ENCODE measurements around the gene AGPAT1. TPM values are rescaled to one million over a fixed set of nuclear protein-coding genes. Genes with fewer than 3 reads are reported as not detected.

AGPAT1 gene
- total and polyA plus RNA-seq, 2 experiments from 2014 or later, result 69.6 to 128 TPM

- no peak for TF ChIP-seq CTCF (IDR thresholded peaks at IDR 0.05; ENCODE audit: low read depth, low read length)
- no peak for DNase-seq (ENCODE audit: low read depth in 1 of 2, low spot score in 1 of 2)
- H3K36me3 ChIP-seq, result no peaks in the 10 kb centered on the region
These were observed 44.1 kb upstream of the AGPAT1 start for GRCh38 chr6:32220021-32220420.

GRCh38 chr6:32218167-32218566 lies 42.3 kb upstream of the AGPAT1 start:
- no peak for TF ChIP-seq CTCF (IDR thresholded peaks at IDR 0.05; ENCODE audit: low read depth, low read length)
- Histone ChIP-seq H3K27me3 (no peaks in the 10 kb centered on the region), H3K4me3 (no peak overlapping the region), H3K36me3 (no peaks in the 10 kb centered on the region), H3K27ac (no peak overlapping the region), H3K9me3 (ENCODE audit: low read depth) (no peaks in the 10 kb centered on the region), H3K4me1 (ENCODE audit: low read depth) (no peaks in the 10 kb centered on the region)
- no peak for DNase-seq (ENCODE audit: low read depth in 1 of 2, low spot score in 1 of 2)

More at GRCh38 chr6:32220021-32220420, 44.1 kb upstream of the AGPAT1 start:
- no peaks in the 10 kb centered on the region for H3K4me1 ChIP-seq (ENCODE audit: low read depth)
- no peaks in the 10 kb centered on the region for H3K9me3 ChIP-seq (ENCODE audit: low read depth)
- no peaks in the 10 kb centered on the region for H3K27me3 ChIP-seq
- no peak overlapping the region for H3K4me3 ChIP-seq
- no peak overlapping the region for H3K27ac ChIP-seq

- DNase-seq (ENCODE audit: low read depth in 1 of 2, low spot score in 1 of 2), result no peak
- Histone ChIP-seq H3K9me3 (ENCODE audit: low read depth) (no peaks in the 10 kb centered on the region), H3K36me3 (no peaks in the 10 kb centered on the region), H3K27ac (no peak overlapping the region), H3K4me3 (no peak overlapping the region), H3K4me1 (ENCODE audit: low read depth) (no peaks in the 10 kb centered on the region), H3K27me3 (no peaks in the 10 kb centered on the region)
- TF ChIP-seq CTCF (IDR thresholded peaks at IDR 0.05; ENCODE audit: low read depth, low read length), result no peak
These were observed 41.1 kb upstream of the AGPAT1 start for GRCh38 chr6:32216998-32217397.

GRCh38 chr6:32216285-32216684 lies 40.4 kb upstream of the AGPAT1 start:
- no peak for TF ChIP-seq CTCF (IDR thresholded peaks at IDR 0.05; ENCODE audit: low read depth, low read length)
- Histone ChIP-seq H3K27me3 (no peaks in the 10 kb centered on the region), H3K9me3 (ENCODE audit: low read depth) (no peaks in the 10 kb centered on the region), H3K4me1 (ENCODE audit: low read depth) (no peaks in the 10 kb centered on the region), H3K27ac (no peak overlapping the region), H3K4me3 (no peak overlapping the region), H3K36me3 (no peaks in the 10 kb centered on the region)
- no peak for DNase-seq (ENCODE audit: low read depth in 1 of 2, low spot score in 1 of 2)

- no peak for TF ChIP-seq CTCF (IDR thresholded peaks at IDR 0.05; ENCODE audit: low read depth, low read length)
These were observed 39.7 kb upstream of the AGPAT1 start for GRCh38 chr6:32215617-32216016.

GRCh38 chr6:32214126-32214525 lies 38.2 kb upstream of the AGPAT1 start:
- no peak for TF ChIP-seq CTCF (IDR thresholded peaks at IDR 0.05; ENCODE audit: low read depth, low read length)
- Histone ChIP-seq H3K4me3 (no peak overlapping the region), H3K36me3 (no peaks in the 10 kb centered on the region), H3K4me1 (ENCODE audit: low read depth) (no peaks in the 10 kb centered on the region), H3K9me3 (ENCODE audit: low read depth) (no peaks in the 10 kb centered on the region), H3K27ac (no peak overlapping the region), H3K27me3 (no peaks in the 10 kb centered on the region)
- no peak for DNase-seq (ENCODE audit: low read depth in 1 of 2, low spot score in 1 of 2)

More at GRCh38 chr6:32215617-32216016, 39.7 kb upstream of the AGPAT1 start:
- Histone ChIP-seq H3K4me1 (ENCODE audit: low read depth) (no peaks in the 10 kb centered on the region), H3K9me3 (ENCODE audit: low read depth) (no peaks in the 10 kb centered on the region), H3K36me3 (no peaks in the 10 kb centered on the region), H3K27ac (no peak overlapping the region), H3K4me3 (no peak overlapping the region), H3K27me3 (no peaks in the 10 kb centered on the region)
- no peak for DNase-seq (ENCODE audit: low read depth in 1 of 2, low spot score in 1 of 2)

All from cardiac muscle cell (in vitro differentiated cells and primary cell).